IMR-90 (cell line): ENCODE results near the gene CKAP4.

Source experiments
- CEBPB ChIP-seq: IDR thresholded peaks from 2 replicates; pipeline ENCODE4 v1.6.1; 2012; ENCODE audit warnings: low read depth, low read length, improper control_type of control experiment
- MAZ ChIP-seq: IDR thresholded peaks from 2 replicates; pipeline ENCODE4 v1.6.1; 2012; ENCODE audit warnings: low read depth, mild to moderate bottlenecking, low read length, improper control_type of control experiment, moderate library complexity, borderline replicate concordance
- MXI1 ChIP-seq: IDR thresholded peaks from 2 replicates; pipeline ENCODE4 v1.6.1; 2012; ENCODE audit warnings: low read depth, mild to moderate bottlenecking, low read length, moderate library complexity, borderline replicate concordance
- POLR2A ChIP-seq: IDR thresholded peaks from 2 replicates; pipeline ENCODE4 v1.6.1; 2012; ENCODE audit warnings: mild to moderate bottlenecking, low read depth, low read length
- RCOR1 ChIP-seq: IDR thresholded peaks from 2 replicates; pipeline ENCODE4 v1.6.1; 2012; ENCODE audit warnings: mild to moderate bottlenecking, low read length, improper control_type of control experiment; ENCODE audit not compliant: insufficient replicate concordance
- RFX5 ChIP-seq: IDR thresholded peaks from 2 replicates; pipeline ENCODE4 v1.8.0; 2012; ENCODE audit warnings: low read depth, mild to moderate bottlenecking, low read length, moderate library complexity
- SMC3 ChIP-seq: fragments of 150-350 bp; IDR thresholded peaks from 2 replicates; pipeline ENCODE4 v1.6.1; 2016; ENCODE audit warnings: low read depth, mild to moderate bottlenecking, antibody characterized with exemption, low read length, moderate library complexity
- USF2 ChIP-seq: fragments of 150-350 bp; IDR thresholded peaks from 2 replicates; pipeline ENCODE4 v1.6.1; 2017; ENCODE audit warnings: mild to moderate bottlenecking, antibody characterized with exemption, low read length, low read depth
- TF ChIP-seq, protein P1 (sequence below): conservative IDR thresholded peaks from 2 replicates; pipeline ENCODE4 v1.5.1; 2012; ENCODE audit warnings: mild to moderate bottlenecking, low read depth, low read length, improper control_type of control experiment

DNA sequence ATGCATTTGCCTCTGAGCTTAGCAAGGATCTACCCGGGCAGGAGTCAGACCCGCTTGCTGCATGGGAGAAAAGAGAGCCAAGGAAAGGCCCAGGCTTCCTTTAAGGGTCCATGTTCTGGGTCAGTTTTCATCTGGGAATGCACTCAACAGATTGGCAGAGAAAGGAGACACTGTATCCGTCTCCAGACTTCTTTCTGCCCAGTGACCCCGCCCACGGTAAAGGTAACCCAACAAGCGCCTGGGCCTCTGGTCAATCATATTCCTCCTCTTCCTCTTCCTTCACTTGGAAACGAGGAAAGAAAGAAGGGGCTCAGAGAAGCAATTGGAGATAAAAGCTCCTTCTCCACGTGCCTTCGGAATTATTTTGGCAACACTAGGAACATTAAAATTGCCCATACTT, 27.6 kb upstream of the CKAP4 start:
- TF ChIP-seq, protein P1, sequence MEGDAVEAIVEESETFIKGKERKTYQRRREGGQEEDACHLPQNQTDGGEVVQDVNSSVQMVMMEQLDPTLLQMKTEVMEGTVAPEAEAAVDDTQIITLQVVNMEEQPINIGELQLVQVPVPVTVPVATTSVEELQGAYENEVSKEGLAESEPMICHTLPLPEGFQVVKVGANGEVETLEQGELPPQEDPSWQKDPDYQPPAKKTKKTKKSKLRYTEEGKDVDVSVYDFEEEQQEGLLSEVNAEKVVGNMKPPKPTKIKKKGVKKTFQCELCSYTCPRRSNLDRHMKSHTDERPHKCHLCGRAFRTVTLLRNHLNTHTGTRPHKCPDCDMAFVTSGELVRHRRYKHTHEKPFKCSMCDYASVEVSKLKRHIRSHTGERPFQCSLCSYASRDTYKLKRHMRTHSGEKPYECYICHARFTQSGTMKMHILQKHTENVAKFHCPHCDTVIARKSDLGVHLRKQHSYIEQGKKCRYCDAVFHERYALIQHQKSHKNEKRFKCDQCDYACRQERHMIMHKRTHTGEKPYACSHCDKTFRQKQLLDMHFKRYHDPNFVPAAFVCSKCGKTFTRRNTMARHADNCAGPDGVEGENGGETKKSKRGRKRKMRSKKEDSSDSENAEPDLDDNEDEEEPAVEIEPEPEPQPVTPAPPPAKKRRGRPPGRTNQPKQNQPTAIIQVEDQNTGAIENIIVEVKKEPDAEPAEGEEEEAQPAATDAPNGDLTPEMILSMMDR, result no peak
- TF ChIP-seq MAZ (no peak), CEBPB (no peak), POLR2A (no peak), SMC3 (no peak), RFX5 (no peak), USF2 (no peak), RCOR1 (no peak), MXI1 (no peak)
